ENCODE data around the gene SLBP.

DNA sequence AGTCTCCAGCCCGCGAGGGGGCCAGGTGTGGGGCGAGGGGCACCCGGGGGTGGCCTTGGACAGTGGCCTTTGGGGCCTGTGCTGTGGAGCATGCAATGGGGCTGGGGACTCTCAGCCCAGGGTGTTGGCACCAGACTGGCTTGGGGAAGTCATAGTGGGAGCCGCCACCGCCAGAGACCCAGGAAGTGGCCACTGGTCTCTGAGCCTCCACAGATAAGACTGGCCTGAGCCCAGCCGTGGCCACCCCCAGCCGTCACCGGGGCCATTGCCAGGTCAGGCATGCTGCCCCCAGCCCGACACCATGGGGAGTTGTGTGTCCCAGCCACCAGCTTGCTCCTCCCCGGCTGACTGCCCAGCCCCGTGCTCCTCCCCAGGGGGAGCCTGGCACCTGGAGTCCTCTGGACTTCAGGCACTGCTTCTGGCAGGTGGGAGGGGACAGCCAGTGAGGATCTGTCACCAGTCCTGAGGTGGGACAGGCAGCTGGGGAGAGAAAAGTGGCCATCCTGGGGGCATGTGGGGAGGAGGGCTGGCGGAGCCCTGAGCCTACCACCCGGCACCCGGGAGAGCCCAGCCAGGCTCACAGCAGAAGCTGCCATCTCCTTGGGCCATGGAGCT is 41.7 kb upstream of the SLBP start:
- TF ChIP-seq CTCF (IDR thresholded peaks at IDR 0.05 in 4 of 5, conservative IDR thresholded peaks at IDR 0.05 in 1 of 5) (no peak), POLR2A (IDR thresholded peaks at IDR 0.05) (no peak)
